GM10847 (cell line): ENCODE data around the gene COL15A1.

Source experiments
- POLR2A ChIP-seq: IDR thresholded peaks from 2 replicates; pipeline ENCODE4 v1.6.1; 2011; ENCODE audit not compliant: insufficient read length; ENCODE audit errors: extremely low read depth

Gene COL15A1

GRCh38 chr9:99092643-99093491 is 149.2 kb downstream of the COL15A1 start:
- no peak for TF ChIP-seq POLR2A

DNA sequence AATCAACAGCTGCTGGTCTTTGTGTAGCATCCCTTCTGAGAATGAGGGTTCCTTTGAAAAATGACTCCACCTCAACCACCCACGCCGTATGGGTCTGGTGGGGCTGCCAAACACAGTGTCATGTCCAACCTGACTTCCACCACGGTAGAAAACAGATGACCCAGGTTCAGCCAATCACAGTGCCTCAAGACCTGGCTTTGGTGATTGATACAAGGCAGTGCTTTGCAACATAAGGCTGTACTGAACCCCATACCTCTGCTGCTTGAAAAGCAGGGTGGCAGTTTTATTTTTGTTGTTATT is 149.7 kb downstream of the COL15A1 start:
- TF ChIP-seq POLR2A = no peak

GRCh38 chr9:99095565-99095964 is 151.9 kb downstream of the COL15A1 start:
- no peak for TF ChIP-seq POLR2A

GRCh38 chr9:99096409-99096808 is 152.7 kb downstream of the COL15A1 start:
- no peak for TF ChIP-seq POLR2A

DNA sequence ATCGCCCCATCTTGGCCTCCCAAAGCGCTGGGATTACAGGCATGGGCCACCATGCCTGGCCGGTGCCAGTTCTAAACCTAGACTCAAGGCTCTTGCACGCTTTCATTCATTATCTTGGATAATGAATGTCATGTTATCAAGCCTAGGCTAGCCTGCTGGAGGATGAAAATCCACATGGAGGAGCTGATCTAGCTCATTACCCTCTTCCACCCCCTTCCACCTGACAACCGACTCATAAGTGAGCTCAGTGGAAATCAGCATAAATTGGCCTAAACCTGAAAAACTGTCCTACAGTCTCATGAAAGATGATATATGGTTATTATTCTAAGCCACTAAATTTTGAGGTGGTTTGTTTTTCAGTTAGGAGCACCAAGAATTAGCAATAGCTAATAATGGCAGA is 157.6 kb downstream of the COL15A1 start:
- no peak for TF ChIP-seq POLR2A

GRCh38 chr9:99101812-99102211 is 158.1 kb downstream of the COL15A1 start:
- TF ChIP-seq POLR2A = no peak

- TF ChIP-seq POLR2A = no peak
Measured at GRCh38 chr9:99103054-99103895, 159.6 kb downstream of the COL15A1 start.

DNA sequence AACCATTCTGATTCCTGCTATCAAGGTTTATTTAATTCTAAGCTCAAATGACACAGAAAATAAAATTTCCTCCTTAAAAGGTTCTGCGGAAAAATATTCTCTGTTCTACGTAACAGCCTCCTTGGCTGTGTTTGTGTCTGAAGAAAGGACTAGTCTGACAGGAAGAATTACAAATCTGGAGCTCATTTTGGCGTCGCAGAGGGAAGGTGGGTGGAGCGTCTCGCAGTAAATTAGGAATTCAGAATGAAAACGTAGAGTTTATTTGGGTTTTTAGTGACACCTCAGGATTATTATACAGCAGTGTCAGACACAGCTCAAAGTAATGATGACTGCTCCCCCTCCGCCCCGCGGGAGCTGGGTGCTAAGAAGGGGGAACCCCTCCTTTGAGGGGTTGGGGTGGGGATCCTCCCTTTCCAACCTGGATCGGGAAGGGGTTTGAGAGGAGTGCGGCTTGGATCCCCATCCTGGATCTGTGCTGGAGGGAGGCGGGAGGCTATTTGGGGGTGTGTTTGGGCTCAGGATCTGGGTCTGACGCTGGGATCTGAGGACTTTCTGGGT is 160.3 kb downstream of the COL15A1 start:
- TF ChIP-seq POLR2A = no peak

DNA sequence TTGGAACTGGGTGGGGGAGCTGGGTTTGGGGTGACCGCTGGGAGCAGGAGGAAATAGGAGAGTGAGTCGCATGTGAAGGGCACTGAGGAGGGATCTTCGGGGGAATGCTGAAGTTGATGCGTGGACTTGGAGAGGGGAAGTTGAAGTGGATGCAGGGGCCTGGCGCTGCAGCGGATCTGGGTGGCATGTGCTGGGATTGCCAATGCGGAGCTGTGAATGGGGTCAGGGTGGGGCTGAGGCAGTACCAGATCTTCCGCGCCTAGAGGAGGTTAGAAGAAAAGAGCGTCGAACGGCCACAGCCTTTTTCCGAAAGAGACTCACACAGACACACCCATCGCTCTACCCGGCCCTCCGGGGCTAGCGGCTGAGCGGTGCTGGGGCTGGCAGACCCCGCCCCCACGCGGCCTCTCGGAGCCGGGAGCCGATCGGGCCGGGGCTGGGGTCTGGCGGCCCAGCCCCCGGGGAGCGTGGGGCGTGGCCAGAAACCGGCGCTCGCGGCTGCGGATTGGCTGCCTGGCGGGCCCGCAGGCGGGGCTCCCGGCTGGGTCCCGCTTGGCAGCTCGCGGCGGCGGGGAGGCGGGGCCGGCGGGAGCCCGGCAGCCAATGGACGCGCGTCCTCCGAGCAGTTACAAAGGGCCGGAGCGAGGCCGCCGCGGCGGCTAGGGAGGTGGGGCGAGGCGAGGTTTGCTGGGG is 160.9 kb downstream of the COL15A1 start, which contains the start of gene TGFBR1:
Gene TGFBR1 (plus strand): TSS at position 655 of the 693 bp plus-strand sequence. CDS start 93 bp downstream, outside the sequence.
- TF ChIP-seq POLR2A = peak; percentile 80

- no peak for TF ChIP-seq POLR2A
Measured at GRCh38 chr9:99105152-99106043, 161.7 kb downstream of the COL15A1 start.

DNA sequence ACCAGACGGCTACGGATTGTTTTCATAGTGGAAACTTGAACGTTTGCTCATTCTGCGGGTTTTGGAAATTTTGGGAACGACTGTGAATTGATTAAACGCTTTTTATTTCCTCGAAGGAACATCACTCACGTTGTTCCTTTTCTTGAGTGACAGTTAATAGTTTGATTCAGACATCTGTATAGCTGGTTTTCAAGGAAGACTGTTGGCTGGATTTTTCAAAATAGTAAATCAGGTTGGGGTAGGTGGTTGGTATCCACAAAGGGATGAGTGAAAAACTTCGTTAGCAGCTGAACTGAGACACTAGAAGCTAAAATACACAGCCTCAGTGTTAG is 162.3 kb downstream of the COL15A1 start:
- no peak for TF ChIP-seq POLR2A

DNA sequence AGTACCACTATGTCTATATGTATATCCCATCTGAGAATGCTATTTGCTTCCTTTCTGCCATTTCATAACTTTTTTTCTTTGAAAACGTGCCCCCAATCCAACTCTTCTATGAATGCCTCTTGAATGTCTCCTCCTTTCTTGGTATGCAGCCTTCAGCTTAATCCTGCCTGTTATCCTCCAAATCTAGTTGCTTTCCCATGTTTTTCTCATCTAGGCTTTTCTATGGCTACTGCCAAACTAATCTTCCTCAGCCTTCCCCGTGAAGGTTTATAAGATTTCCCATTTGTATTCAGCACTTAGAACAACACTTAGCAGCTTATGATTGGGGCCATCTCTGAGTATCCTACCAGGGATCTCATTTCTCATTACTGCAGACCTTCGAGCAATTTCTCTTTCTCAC is 163.7 kb downstream of the COL15A1 start:
- TF ChIP-seq POLR2A = no peak

- no peak for TF ChIP-seq POLR2A
Measured at GRCh38 chr9:99108131-99108530, 164.4 kb downstream of the COL15A1 start.

- TF ChIP-seq POLR2A = no peak
Measured at GRCh38 chr9:99109522-99109921, 165.8 kb downstream of the COL15A1 start.

DNA sequence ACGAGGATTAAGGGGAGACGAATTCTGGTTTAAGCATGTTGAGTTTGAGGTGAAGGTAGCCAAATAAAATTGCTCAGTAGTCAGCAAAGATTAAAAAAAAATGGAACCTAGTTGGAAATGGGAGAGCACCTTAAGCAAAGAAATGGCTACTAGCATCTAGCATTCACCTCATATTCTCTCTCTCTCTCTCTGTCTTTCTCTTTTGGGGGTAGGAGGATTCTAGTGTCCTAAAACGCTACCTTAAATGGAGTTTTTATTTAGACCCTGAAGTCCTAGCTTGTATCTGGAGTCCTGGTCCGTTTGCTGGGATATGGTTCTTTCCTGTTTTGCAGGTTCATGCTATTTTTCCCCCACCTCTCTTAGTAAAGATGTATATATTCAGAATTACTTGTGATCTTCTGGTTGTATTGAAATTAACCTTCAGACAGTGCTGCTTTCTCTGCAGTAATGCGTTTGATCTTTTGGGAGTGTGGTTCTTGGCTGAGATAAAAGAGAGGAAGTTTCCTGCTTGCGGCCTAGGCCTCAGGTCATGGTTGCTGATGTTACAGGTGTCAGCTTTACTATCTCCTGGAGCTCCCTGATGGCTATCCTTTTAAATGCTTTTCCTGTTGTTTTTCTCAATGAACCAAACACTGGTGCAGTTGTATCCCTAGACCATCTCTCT is 169.2 kb downstream of the COL15A1 start:
- TF ChIP-seq POLR2A = no peak
